Upper lobe of right lung (tissue), 1 donor: ENCODE data around the gene ARHGEF28. TPM values are rescaled to one million over a fixed set of nuclear protein-coding genes. Genes with fewer than 3 reads are reported as not detected.

Experiments
- ATAC-seq: fragments of 200-7000 bp; cut with Tn5 transposase; one replicate; pipeline ENCODE4 v1.9.1; 2020; ENCODE audit warnings: mild to moderate bottlenecking, moderate library complexity
- DNase-seq: peaks from one replicate; pipeline ENCODE4 v3.0.0-alpha.2; 2020
- H3K27ac ChIP-seq: fragments of 200-600 bp; one replicate; pipeline ENCODE4 v1.8.0; 2022
- H3K27me3 ChIP-seq: fragments of 200-600 bp; one replicate; pipeline ENCODE4 v1.8.0; 2022; ENCODE audit warnings: mild to moderate bottlenecking
- H3K36me3 ChIP-seq: fragments of 200-600 bp; one replicate; pipeline ENCODE4 v1.8.0; 2022
- H3K4me1 ChIP-seq: fragments of 200-600 bp; one replicate; pipeline ENCODE4 v1.8.0; 2022
- H3K4me3 ChIP-seq: fragments of 200-600 bp; one replicate; pipeline ENCODE4 v1.8.0; 2022; ENCODE audit warnings: mild to moderate bottlenecking
- H3K9me3 ChIP-seq: fragments of 200-600 bp; one replicate; pipeline ENCODE4 v1.8.0; 2022
- intact Hi-C: fragments of 100-400 bp; cut with DNase I; formaldehyde crosslinking; loops from one replicate; pipeline ENCODE4 v1.11.0; 2022
- total RNA-seq: library from RNA; stranded (reverse); fragmentation: NEBNext Ultra II Directional; extraction: Animal tissue kit (Norgen Biotek cat#: 25700); gene quantifications from one replicate; pipeline ENCODE4 v1.2.1, GENCODE V29; 2021
- TF ChIP-seq, protein P1 (sequence below): fragments of 200-600 bp; IDR thresholded peaks from one replicate; pipeline ENCODE4 v1.8.0; 2022; ENCODE audit warnings: antibody characterized with exemption
- donor health status: DM: no; HTN: yes; CAD: no; lungs with severe emphysema.

ARHGEF28 gene
- total RNA-seq, 1 donor from 2014 or later: 22.3 TPM

DNA sequence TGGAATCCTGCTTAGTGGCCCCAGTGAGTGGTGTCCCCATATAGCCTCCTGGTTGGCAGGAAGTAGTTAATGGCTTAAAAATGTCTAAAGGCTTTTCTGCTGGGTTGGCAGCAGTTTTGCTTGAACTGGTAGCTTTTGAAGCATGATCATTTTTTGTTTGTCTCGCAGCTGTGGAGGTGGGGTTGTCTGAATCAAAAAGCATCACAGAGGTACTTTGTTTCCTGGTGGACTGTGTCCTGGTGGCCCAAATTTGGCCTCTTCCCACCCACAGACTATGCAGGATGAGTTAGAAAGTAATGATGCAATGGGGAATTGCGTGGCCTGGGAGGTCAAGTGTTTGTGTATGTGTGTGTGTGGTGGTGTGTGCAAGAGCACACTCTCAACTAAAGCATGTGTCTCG lies 322.7 kb downstream of the ARHGEF28 start:
- intact Hi-C loops: no loop called here
- Histone ChIP-seq H3K27me3 (no peaks in the 10 kb centered on the region), H3K4me1 (no peaks in the 10 kb centered on the region), H3K27ac (no peak overlapping the region), H3K36me3 (no peaks in the 10 kb centered on the region), H3K4me3 (no peak overlapping the region), H3K9me3 (no peaks in the 10 kb centered on the region)
- ATAC-seq: peak; percentile 46
- TF ChIP-seq, protein P1, sequence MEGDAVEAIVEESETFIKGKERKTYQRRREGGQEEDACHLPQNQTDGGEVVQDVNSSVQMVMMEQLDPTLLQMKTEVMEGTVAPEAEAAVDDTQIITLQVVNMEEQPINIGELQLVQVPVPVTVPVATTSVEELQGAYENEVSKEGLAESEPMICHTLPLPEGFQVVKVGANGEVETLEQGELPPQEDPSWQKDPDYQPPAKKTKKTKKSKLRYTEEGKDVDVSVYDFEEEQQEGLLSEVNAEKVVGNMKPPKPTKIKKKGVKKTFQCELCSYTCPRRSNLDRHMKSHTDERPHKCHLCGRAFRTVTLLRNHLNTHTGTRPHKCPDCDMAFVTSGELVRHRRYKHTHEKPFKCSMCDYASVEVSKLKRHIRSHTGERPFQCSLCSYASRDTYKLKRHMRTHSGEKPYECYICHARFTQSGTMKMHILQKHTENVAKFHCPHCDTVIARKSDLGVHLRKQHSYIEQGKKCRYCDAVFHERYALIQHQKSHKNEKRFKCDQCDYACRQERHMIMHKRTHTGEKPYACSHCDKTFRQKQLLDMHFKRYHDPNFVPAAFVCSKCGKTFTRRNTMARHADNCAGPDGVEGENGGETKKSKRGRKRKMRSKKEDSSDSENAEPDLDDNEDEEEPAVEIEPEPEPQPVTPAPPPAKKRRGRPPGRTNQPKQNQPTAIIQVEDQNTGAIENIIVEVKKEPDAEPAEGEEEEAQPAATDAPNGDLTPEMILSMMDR: no peak
- DNase-seq: no peak

DNA sequence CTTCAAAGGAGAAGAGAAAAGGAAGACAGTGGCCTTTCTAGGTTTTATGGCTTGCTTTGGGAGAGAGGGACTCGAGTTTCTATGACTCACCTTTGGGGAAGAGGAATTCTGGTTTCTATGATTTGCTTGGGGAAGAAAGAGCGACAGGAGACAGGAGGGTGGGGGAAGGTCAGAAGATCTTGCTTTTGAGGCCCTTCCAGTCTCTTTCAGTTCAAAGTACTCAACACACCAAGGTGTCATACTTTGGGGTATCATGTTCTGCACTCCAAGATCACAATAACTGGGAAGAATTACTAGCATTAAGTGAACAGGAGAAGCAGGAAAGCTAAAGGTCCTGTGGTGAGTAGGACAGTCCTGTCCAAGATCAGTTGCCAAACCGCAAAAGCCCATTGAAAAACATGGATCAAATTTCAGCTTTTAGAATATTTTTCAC lies 324.5 kb downstream of the ARHGEF28 start:
- Histone ChIP-seq H3K27ac (no peak overlapping the region), H3K9me3 (no peaks in the 10 kb centered on the region), H3K4me3 (no peak overlapping the region), H3K4me1 (no peaks in the 10 kb centered on the region), H3K36me3 (no peaks in the 10 kb centered on the region), H3K27me3 (no peaks in the 10 kb centered on the region)
- DNase-seq (no peak), ATAC-seq (no peak)
- TF ChIP-seq, protein P1: no peak
- intact Hi-C loops: no loop called here

DNA sequence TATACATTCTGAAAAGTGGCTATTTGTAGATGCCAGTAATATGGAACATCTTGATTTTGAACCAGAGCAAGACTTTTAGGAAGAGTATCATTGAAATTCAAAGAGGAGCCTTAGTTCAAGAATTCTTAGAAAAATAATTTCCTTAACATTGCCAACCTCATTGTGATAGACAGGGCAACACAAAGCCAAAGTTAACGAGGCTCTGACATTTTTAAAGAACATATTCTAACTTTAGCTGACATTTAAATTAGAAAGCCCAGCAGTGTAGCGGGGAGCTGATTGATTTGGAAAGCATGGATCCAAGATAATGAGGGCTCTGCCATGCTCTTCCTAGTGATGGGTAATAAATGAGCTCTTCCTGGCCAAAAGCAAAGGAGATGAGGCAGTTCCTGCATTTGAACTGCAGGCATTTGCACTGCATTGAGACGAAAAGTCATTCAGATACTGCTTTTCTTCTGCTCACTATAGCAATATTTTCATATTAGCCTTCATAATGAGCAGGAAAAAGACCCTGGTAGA lies 325.0 kb downstream of the ARHGEF28 start:
- intact Hi-C loops: no loop called here
- DNase-seq (no peak), ATAC-seq (no peak)
- H3K4me3 ChIP-seq: no peak overlapping the region
- no peaks in the 10 kb centered on the region for H3K36me3 ChIP-seq
- H3K27me3 ChIP-seq: no peaks in the 10 kb centered on the region
- no peak overlapping the region for H3K27ac ChIP-seq
- H3K4me1 ChIP-seq: no peaks in the 10 kb centered on the region
- no peaks in the 10 kb centered on the region for H3K9me3 ChIP-seq
- TF ChIP-seq, protein P1: no peak

DNA sequence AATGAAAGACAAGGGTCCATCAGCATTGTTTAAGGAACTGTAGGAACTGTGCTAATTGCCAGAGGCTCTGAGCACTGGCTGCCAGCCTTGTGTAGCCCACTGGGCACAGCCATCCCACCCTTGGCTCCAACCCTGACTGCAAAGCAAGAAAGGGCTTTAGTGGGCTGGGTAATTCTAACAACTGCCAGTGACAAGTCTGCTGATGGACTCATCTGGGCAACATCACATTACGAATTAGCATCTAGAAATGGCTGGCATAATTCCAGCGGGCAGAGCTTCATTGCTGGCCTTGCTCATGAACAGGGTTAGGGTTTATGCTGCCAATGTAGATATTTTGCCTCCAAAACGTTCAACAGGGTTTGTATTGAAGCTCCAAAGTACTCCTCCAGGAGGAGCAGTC lies 326.9 kb downstream of the ARHGEF28 start:
- DNase-seq (no peak), ATAC-seq (no peak)
- Histone ChIP-seq H3K27me3 (no peaks in the 10 kb centered on the region), H3K4me3 (no peak overlapping the region), H3K27ac (no peak overlapping the region), H3K4me1 (no peaks in the 10 kb centered on the region), H3K36me3 (no peaks in the 10 kb centered on the region), H3K9me3 (no peaks in the 10 kb centered on the region)
- TF ChIP-seq, protein P1: no peak
- intact Hi-C loops: no loop called here

DNA sequence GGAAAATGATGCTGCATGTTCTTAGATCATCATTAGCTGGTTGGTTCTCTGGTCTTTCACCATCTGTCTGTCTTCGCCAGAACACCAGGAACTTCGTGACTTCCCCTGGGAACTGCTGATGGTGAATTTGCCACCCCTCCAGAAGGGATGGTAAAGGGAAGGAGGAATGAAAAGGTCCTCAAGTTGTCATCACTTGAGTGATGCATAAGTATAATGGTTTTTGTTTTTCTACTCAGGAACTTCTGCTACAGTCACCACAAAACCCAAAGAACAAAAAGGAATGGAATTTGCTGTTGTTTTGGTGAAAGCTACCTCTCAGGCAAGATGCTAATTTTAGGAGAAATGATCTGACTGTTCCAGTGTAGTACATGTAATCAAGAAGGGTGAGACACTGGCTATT lies 328.4 kb downstream of the ARHGEF28 start:
- Histone ChIP-seq H3K4me3 (no peak overlapping the region), H3K9me3 (no peaks in the 10 kb centered on the region), H3K36me3 (no peaks in the 10 kb centered on the region), H3K27ac (no peak overlapping the region), H3K27me3 (no peaks in the 10 kb centered on the region), H3K4me1 (no peaks in the 10 kb centered on the region)
- DNase-seq (no peak), ATAC-seq (no peak)
- intact Hi-C loops: no loop called here
- TF ChIP-seq, protein P1: no peak

DNA sequence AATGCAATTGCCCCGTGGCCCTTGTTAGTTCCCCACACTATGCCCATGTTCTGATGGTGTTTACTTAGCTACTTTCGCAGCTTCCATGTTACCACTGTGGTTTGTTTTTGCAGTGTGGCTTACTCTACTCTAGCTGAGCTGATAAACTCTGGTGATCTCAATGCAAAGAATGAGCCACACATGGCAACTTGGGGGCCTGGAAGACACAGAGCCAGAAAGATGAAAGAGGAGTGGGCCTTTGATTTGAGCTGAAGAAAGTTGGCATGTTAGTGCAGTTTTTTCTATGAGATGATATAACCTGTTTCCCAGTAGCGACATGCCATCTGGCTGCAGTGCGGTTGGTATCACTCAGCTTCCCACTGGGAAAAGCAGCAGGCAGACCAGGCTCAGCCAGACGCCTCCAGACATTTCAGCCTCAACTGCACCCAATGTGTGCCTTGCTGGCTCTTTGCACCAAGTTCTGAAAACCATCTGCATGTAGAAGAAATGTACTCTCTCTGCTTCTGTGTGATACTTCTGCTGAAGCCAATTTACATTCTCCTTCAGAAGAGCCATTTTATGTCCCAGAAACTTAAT lies 329.4 kb downstream of the ARHGEF28 start:
- intact Hi-C loops: no loop called here

More for the DNA sequence above, 329.4 kb downstream of the ARHGEF28 start:
- no peaks in the 10 kb centered on the region for H3K9me3 ChIP-seq
- H3K4me3 ChIP-seq: no peak overlapping the region
- TF ChIP-seq, protein P1: no peak
- no peak for ATAC-seq
- no peaks in the 10 kb centered on the region for H3K27me3 ChIP-seq
- no peaks in the 10 kb centered on the region for H3K4me1 ChIP-seq
- no peaks in the 10 kb centered on the region for H3K36me3 ChIP-seq
- no peak overlapping the region for H3K27ac ChIP-seq
- no peak for DNase-seq
